HCT116 (cell line): ENCODE results near the gene CIDEC.
A peak's percentile ranks its signal among the peaks of the same experiment; 100 is the strongest.

Experiments used
- CTCF ChIP-seq, 3 experiments: fragments of 200-600 bp in 1 of 3; sonication (generic) in 1 of 3; IDR thresholded peaks in 2 of 3; conservative IDR thresholded peaks in 1 of 3; 2 replicates each; pipeline ENCODE4 v1.5.1; 2012 to 2017; ENCODE audit warnings: low read depth in 2 of 3, low read length in 2 of 3, antibody characterized with exemption in 1 of 3, borderline replicate concordance in 1 of 3, control low read depth in 1 of 3, mild to moderate bottlenecking in 1 of 3, mixed read lengths in 1 of 3, mixed run types in 1 of 3, moderate library complexity in 1 of 3; ENCODE audit not compliant: insufficient read depth in 1 of 3
- ELF1 ChIP-seq: IDR thresholded peaks from 2 replicates; pipeline ENCODE4 v1.6.1; 2012; ENCODE audit warnings: low read depth, borderline replicate concordance
- EZH2 ChIP-seq: fragments of 200-600 bp; sonication (generic); IDR thresholded peaks from 2 replicates; pipeline ENCODE4 v1.6.1; 2017; ENCODE audit warnings: antibody characterized with exemption, mixed run types
- EZH2phosphoT487 ChIP-seq: fragments of 200-600 bp; IDR thresholded peaks from 2 replicates; pipeline ENCODE4 v1.6.1; 2018; ENCODE audit warnings: antibody characterized with exemption, borderline replicate concordance
- POLR2A ChIP-seq: IDR thresholded peaks from 2 replicates; pipeline ENCODE4 v1.7.0; 2011; ENCODE audit warnings: borderline replicate concordance; ENCODE audit not compliant: insufficient read depth, insufficient read length; ENCODE audit errors: extremely low read depth
- POLR2AphosphoS5 ChIP-seq: IDR thresholded peaks from 2 replicates; pipeline ENCODE4 v1.6.1; 2011; ENCODE audit warnings: mild to moderate bottlenecking, low read depth, low read length, moderate library complexity
- SRF ChIP-seq: IDR thresholded peaks from 2 replicates; pipeline ENCODE4 v1.6.1; 2012; ENCODE audit warnings: low read depth
- YY1 ChIP-seq: IDR thresholded peaks from 2 replicates; pipeline ENCODE4 v1.6.1; 2011; ENCODE audit warnings: low read length, low read depth, moderate library complexity, mild to moderate bottlenecking; ENCODE audit not compliant: insufficient replicate concordance; ENCODE audit errors: extremely low read depth
- ZNF274 ChIP-seq: fragments of 200-500 bp; sonication (Bioruptor generic); IDR thresholded peaks from 2 replicates; pipeline ENCODE4 v1.6.1; 2014; ENCODE audit warnings: mild to moderate bottlenecking, low read depth, low read length, inconsistent platforms

- TF ChIP-seq POLR2A (no peak), ELF1 (no peak), CTCF (IDR thresholded peaks at IDR 0.05 in 2 of 3, conservative IDR thresholded peaks at IDR 0.05 in 1 of 3; ENCODE audit: borderline replicate concordance in 1 of 3, insufficient read depth in 1 of 3, low read depth in 2 of 3, low read length in 2 of 3) (peak in 2 of 3 experiments; percentile 51 to 60; a peak in 4 of 6 replicates), EZH2 (no peak), ZNF274 (no peak), POLR2AphosphoS5 (no peak), EZH2phosphoT487 (no peak), SRF (no peak), YY1 (no peak)
Measured at GRCh38 chr3:9820946-9821345, 59.1 kb downstream of the CIDEC start.
